ENCODE measurements around the gene PDE3B.
"Not testable (repeated sequence)": the region's sequence is repeated elsewhere in the genome, so short reads cannot be mapped to it uniquely, and the experiment has no call there.

The PDE3B gene

GRCh38 chr11:14641801-14642200 lies 1.8 kb upstream of the PDE3B start:
- DNase-seq (ENCODE audit: low read depth) = no peak

GRCh38 chr11:14642453-14642852 lies 1.2 kb upstream of the PDE3B start:
- DNase-seq (ENCODE audit: low read depth) = no peak

- no peak for DNase-seq (ENCODE audit: low read depth)
Measured at GRCh38 chr11:14642873-14643696, 519 bp upstream of the PDE3B start.

GRCh38 chr11:14644226-14645014 lies 816 bp downstream of the PDE3B start:
- DNase-seq (ENCODE audit: low read depth) = no peak

- no peak for DNase-seq (ENCODE audit: low read depth)
Measured at GRCh38 chr11:14645015-14645912, 1.7 kb downstream of the PDE3B start.

GRCh38 chr11:14645985-14646900 lies 2.6 kb downstream of the PDE3B start:
- no peak for DNase-seq (ENCODE audit: low read depth)

GRCh38 chr11:14650064-14650463 lies 6.5 kb downstream of the PDE3B start:
- no peak for DNase-seq (ENCODE audit: low read depth)

- DNase-seq (ENCODE audit: low read depth) = no peak
Measured at GRCh38 chr11:14653090-14653489, 9.5 kb downstream of the PDE3B start.

GRCh38 chr11:14655435-14655834 lies 11.8 kb downstream of the PDE3B start:
- DNase-seq (ENCODE audit: low read depth) = no peak

- DNase-seq (ENCODE audit: low read depth) = no peak
Measured at GRCh38 chr11:14656536-14657457, 13.2 kb downstream of the PDE3B start.

GRCh38 chr11:14657841-14658240 lies 14.2 kb downstream of the PDE3B start:
- DNase-seq (ENCODE audit: low read depth) = no peak

- DNase-seq (ENCODE audit: low read depth) = not testable (repeated sequence)
Measured at GRCh38 chr11:14664926-14665325, 21.3 kb downstream of the PDE3B start.

GRCh38 chr11:14667329-14667728 lies 23.7 kb downstream of the PDE3B start:
- not testable (repeated sequence) for DNase-seq (ENCODE audit: low read depth)

- DNase-seq (ENCODE audit: low read depth) = no peak
Measured at GRCh38 chr11:14668731-14669301, 25.2 kb downstream of the PDE3B start.

GRCh38 chr11:14669499-14669898 lies 25.9 kb downstream of the PDE3B start:
- no peak for DNase-seq (ENCODE audit: low read depth)

- DNase-seq (ENCODE audit: low read depth) = no peak
Measured at GRCh38 chr11:14669958-14670357, 26.4 kb downstream of the PDE3B start.

GRCh38 chr11:14672635-14673034 lies 29.0 kb downstream of the PDE3B start:
- no peak for DNase-seq (ENCODE audit: low read depth)

- DNase-seq (ENCODE audit: low read depth) = no peak
Measured at GRCh38 chr11:14673421-14673820, 29.8 kb downstream of the PDE3B start.

- DNase-seq (ENCODE audit: low read depth) = no peak
Measured at GRCh38 chr11:14673824-14674405, 30.3 kb downstream of the PDE3B start.
